Astrocyte (in vitro differentiated cells and primary cell): Measurements from ENCODE around the gene SNAI3.

ENCODE experiments used
- CTCF ChIP-seq: IDR thresholded peaks from 2 replicates; pipeline ENCODE4 v1.5.1; 2011; ENCODE audit warnings: low read depth, mild to moderate bottlenecking, inconsistent platforms, low read length, moderate library complexity; ENCODE audit not compliant: insufficient read depth
- EZH2 ChIP-seq: IDR thresholded peaks from 2 replicates; pipeline ENCODE4 v1.6.1; 2012; ENCODE audit warnings: mild to moderate bottlenecking, low read length, inconsistent platforms; ENCODE audit not compliant: insufficient read depth

GRCh38 chr16:88662843-88663606 lies 23.3 kb downstream of the SNAI3 start, which contains the start of gene MVD:
- TF ChIP-seq CTCF (no peak), EZH2 (no peak)
